ENCODE data around the gene GNA14. TPM values are rescaled to one million over a fixed set of nuclear protein-coding genes. Genes with fewer than 3 reads are reported as not detected.
A peak's percentile ranks its signal among the peaks of the same experiment; 100 is the strongest.
"Not testable (repeated sequence)": the region's sequence is repeated elsewhere in the genome, so short reads cannot be mapped to it uniquely, and the experiment has no call there.

The GNA14 gene
- total and polyA plus RNA-seq, 4 donors, result 1.0 to 13.6 (median 4.1) TPM

DNA sequence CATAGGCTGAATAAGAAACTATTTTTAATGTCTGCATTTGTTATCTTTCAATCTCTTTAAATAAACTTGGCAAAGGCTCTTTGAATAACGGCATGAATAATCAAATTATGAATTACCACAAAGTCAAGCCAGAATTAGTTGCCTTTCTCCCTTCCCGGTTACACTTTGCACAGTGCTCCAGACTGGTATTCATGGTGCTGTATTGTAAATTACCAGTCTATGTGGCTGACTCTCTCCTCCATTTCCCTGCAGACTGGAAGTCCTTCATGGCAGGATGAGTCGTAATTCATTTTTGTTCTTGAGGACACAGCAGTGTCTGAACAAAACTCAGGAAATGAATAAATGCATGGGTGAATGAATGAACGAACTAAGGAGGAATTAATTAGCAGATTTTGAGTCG lies 142.9 kb downstream of the GNA14 start:
- H3K36me3 ChIP-seq (ENCODE audit: control insufficient read depth in 1 of 2, insufficient read depth in 2 of 2, low read length in 1 of 2), result no peaks in the 10 kb centered on the region
- no peaks in the 10 kb centered on the region for H3K9me3 ChIP-seq (ENCODE audit: control insufficient read depth, low read length)
- no peak for ATAC-seq (ENCODE audit: low FRiP score)
- WGBS, 2 donors, result 39 to 51% methylated on average over 5 of the region's 5 CpGs
- no peak for DNase-seq
- H3K27me3 ChIP-seq (ENCODE audit: control insufficient read depth in 1 of 2, insufficient read depth in 2 of 2, low read length in 1 of 2), result no peaks in the 10 kb centered on the region
- no peaks in the 10 kb centered on the region for H3K4me1 ChIP-seq (ENCODE audit: control insufficient read depth in 1 of 2, insufficient read depth in 2 of 2, low read length in 2 of 2)
- no peak overlapping the region for H3K27ac ChIP-seq (ENCODE audit: low read depth in 1 of 2, low read length in 2 of 2)
- no peak overlapping the region for H3K4me3 ChIP-seq (ENCODE audit: low read length in 2 of 2)
- intact Hi-C loops (cut with DNase I), result no loop called here

DNA sequence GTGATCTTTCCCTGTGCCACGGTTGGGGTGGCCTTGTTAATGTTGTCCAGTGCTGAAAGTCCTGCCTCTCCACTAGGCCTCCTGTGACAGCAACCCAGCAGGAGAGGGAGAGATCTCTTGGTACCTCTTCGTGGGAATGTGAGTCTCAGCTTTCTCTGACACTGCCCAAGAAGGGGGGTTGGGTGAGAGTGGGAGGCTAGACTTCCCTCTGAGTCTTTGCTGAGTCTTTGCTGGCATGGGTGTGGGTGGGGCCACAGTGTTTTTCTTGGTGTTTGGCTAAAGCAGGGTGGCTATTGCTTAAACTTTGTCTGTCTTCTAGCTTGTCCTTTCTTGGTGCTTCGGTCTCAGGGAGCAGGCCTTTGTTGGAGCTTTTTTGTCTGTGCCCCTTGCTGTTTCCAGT lies 145.6 kb downstream of the GNA14 start:
- Histone ChIP-seq H3K4me1 (ENCODE audit: control insufficient read depth in 1 of 2, insufficient read depth in 2 of 2, low read length in 2 of 2) (no peaks in the 10 kb centered on the region), H3K4me3 (ENCODE audit: low read length in 2 of 2) (no peak overlapping the region), H3K27me3 (ENCODE audit: control insufficient read depth in 1 of 2, insufficient read depth in 2 of 2, low read length in 1 of 2) (no peaks in the 10 kb centered on the region), H3K9me3 (ENCODE audit: control insufficient read depth, low read length) (no peaks in the 10 kb centered on the region), H3K36me3 (ENCODE audit: control insufficient read depth in 1 of 2, insufficient read depth in 2 of 2, low read length in 1 of 2) (no peaks in the 10 kb centered on the region), H3K27ac (ENCODE audit: low read depth in 1 of 2, low read length in 2 of 2) (no peak overlapping the region)
- ATAC-seq (ENCODE audit: low FRiP score) (no peak), DNase-seq (no peak)
- WGBS, 2 donors, result 55 to 72% methylated on average over 3 of the region's 3 CpGs
- intact Hi-C loops (cut with DNase I), result no loop called here

DNA sequence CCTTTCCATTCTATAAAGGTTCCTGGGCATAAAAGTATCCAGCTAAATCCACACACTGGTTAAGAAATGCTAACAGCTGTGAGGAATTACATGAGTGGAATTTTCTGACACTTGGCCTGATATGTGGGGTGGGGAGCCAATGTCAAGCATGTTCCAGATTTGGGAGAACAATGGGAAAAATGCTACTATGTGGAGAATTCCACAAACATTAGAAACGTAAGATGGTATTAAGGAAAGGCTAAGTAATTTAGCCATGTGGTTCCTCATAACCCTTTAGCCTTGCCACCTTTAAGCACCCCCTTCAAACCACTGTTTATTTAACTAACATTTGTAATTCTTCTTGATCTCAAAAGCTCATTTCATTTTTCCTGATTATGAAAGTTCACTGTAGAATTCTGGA lies 149.2 kb downstream of the GNA14 start:
- DNase-seq (no peak), ATAC-seq (ENCODE audit: low FRiP score) (no peak)
- H3K27me3 ChIP-seq (ENCODE audit: control insufficient read depth in 1 of 2, insufficient read depth in 2 of 2, low read length in 1 of 2), result no peaks in the 10 kb centered on the region
- intact Hi-C loops (cut with DNase I), result no loop called here
- H3K4me1 ChIP-seq (ENCODE audit: control insufficient read depth in 1 of 2, insufficient read depth in 2 of 2, low read length in 2 of 2), result no peaks in the 10 kb centered on the region
- no peak overlapping the region for H3K27ac ChIP-seq (ENCODE audit: low read depth in 1 of 2, low read length in 2 of 2)
- 0 to 2% methylated on average over 1 of the region's 1 CpG for WGBS, 2 donors
- no peaks in the 10 kb centered on the region for H3K36me3 ChIP-seq (ENCODE audit: control insufficient read depth in 1 of 2, insufficient read depth in 2 of 2, low read length in 1 of 2)
- H3K4me3 ChIP-seq (ENCODE audit: low read length in 2 of 2), result no peak overlapping the region
- H3K9me3 ChIP-seq (ENCODE audit: control insufficient read depth, low read length), result no peaks in the 10 kb centered on the region

DNA sequence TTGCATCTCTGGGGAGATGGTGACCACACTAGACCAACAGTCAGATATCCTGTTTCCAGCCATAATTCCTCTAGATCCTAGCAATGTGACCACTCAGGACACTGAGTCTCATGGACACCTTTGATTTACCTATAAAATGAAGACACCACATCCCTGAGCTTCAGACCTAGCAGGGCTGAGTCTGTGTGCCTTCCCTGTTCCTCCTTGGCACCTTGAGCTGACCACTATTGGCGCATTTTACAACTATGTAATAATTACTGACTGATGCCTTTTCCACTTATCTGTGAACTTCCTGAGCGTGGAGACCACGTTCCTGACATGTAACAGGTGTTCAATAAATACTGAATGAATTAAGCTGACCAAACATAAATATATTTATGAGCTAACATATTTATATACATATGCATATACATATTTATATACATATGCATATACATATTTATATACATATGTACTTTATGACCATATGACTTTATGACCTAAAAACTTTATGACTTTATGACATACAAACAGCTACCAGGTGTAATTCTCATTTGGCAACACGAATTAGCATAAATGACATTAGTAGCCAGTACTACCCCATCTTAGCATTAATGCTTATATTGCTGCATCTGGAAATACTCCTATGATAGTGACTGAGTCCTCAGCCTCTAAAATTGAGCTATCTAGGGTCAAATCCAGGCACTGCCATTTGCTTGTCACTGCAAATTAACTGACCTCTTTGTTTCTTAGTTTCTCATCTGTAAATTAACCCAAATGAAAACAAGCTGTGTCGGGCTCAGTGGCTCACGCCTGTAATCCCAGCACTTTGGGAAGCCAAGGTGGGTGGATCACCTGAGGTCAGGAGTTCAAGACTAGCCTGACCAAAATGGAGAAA lies 150.6 kb downstream of the GNA14 start:
- no peak for ATAC-seq (ENCODE audit: low FRiP score)
- no peaks in the 10 kb centered on the region for H3K4me1 ChIP-seq (ENCODE audit: control insufficient read depth in 1 of 2, insufficient read depth in 2 of 2, low read length in 2 of 2)
- H3K9me3 ChIP-seq (ENCODE audit: control insufficient read depth, low read length), result no peaks in the 10 kb centered on the region
- intact Hi-C loops (cut with DNase I), result no loop called here
- H3K4me3 ChIP-seq (ENCODE audit: low read length in 2 of 2), result no peak overlapping the region
- WGBS, 2 donors, result 95% methylated on average over 6 of the region's 6 CpGs
- H3K27me3 ChIP-seq (ENCODE audit: control insufficient read depth in 1 of 2, insufficient read depth in 2 of 2, low read length in 1 of 2), result no peaks in the 10 kb centered on the region
- H3K27ac ChIP-seq (ENCODE audit: low read depth in 1 of 2, low read length in 2 of 2), result no peak overlapping the region
- no peak for DNase-seq
- no peaks in the 10 kb centered on the region for H3K36me3 ChIP-seq (ENCODE audit: control insufficient read depth in 1 of 2, insufficient read depth in 2 of 2, low read length in 1 of 2)

DNA sequence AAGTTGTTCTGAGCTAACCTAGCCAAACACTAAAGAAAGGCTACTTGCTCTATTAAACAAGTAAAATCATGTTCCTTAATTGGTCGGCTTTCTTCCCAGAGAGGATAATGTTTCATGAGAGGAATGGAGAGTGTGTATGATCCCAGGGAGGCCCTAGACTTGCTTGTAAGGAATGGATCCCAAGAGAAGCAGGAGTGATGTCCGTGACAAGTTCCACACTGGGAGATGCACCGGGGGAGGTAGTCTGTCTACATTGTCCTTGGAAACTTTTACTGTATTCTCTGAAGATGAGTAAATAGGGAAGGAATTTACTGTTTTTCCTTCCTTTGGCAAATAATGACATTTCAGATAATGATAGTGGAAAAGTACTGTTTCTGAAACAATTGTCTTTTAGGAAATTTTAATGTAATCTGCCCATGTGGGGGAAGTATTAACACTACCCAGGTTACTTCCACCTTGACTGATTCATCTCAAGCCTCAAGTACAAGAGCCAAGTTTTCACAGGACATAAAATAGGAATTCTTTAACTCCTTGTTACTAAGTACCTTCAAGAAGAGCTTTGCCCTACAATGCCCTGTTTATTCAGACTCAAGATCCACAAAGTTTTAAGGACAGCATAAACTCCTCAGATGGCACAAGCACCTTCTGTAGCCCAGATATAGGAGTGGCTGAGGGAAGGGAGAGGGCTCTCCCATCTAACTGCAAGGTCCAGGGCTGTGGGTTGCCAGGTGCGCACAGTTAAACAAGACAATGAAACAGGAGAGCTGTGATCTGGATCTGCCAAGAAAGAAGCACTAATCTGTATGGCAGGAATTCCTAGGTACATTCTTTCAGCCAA lies 152.1 kb downstream of the GNA14 start:
- peak; percentile 54 for ATAC-seq (ENCODE audit: low FRiP score)
- no peak overlapping the region for H3K27ac ChIP-seq (ENCODE audit: low read depth in 1 of 2, low read length in 2 of 2)
- intact Hi-C loops (cut with DNase I), result no loop called here
- no peak overlapping the region for H3K4me3 ChIP-seq (ENCODE audit: low read length in 2 of 2)
- no peaks in the 10 kb centered on the region for H3K9me3 ChIP-seq (ENCODE audit: control insufficient read depth, low read length)
- WGBS, 2 donors, result 45 to 52% methylated on average over 4 of the region's 4 CpGs
- H3K27me3 ChIP-seq (ENCODE audit: control insufficient read depth in 1 of 2, insufficient read depth in 2 of 2, low read length in 1 of 2), result no peaks in the 10 kb centered on the region
- H3K4me1 ChIP-seq (ENCODE audit: control insufficient read depth in 1 of 2, insufficient read depth in 2 of 2, low read length in 2 of 2), result no peaks in the 10 kb centered on the region
- H3K36me3 ChIP-seq (ENCODE audit: control insufficient read depth in 1 of 2, insufficient read depth in 2 of 2, low read length in 1 of 2), result no peaks in the 10 kb centered on the region
- DNase-seq, result no peak

DNA sequence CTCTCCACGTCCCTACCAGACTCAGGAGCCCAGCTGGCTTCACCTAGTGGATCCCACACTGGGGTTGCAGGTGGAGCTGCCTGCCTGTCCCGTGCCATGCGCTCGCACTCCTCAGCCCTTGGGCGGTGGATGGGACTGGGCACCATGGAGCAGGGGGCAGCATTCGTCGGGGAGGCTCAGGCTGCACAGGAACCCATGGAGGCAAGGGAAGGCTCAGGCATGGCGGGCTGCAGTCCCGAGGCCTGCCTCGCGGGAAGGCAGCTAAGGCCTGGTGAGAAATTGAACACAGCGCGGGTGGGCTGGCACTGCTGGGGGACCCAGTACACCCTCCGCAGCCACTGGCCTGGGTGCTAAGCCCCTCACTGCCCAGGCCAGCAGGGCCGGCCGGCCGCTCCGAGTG lies 157.8 kb downstream of the GNA14 start:
- intact Hi-C loops (cut with DNase I); H3K4me1 ChIP-seq (ENCODE audit: control insufficient read depth in 1 of 2, insufficient read depth in 2 of 2, low read length in 2 of 2); DNase-seq; H3K9me3 ChIP-seq (ENCODE audit: control insufficient read depth, low read length); ATAC-seq (ENCODE audit: low FRiP score); H3K4me3 ChIP-seq (ENCODE audit: low read length in 2 of 2); H3K36me3 ChIP-seq (ENCODE audit: control insufficient read depth in 1 of 2, insufficient read depth in 2 of 2, low read length in 1 of 2); H3K27ac ChIP-seq (ENCODE audit: low read depth in 1 of 2, low read length in 2 of 2); H3K27me3 ChIP-seq (ENCODE audit: control insufficient read depth in 1 of 2, insufficient read depth in 2 of 2, low read length in 1 of 2): not testable (repeated sequence)
- 97% methylated on average over 11 to 18 of the region's 18 CpGs for WGBS, 2 donors

DNA sequence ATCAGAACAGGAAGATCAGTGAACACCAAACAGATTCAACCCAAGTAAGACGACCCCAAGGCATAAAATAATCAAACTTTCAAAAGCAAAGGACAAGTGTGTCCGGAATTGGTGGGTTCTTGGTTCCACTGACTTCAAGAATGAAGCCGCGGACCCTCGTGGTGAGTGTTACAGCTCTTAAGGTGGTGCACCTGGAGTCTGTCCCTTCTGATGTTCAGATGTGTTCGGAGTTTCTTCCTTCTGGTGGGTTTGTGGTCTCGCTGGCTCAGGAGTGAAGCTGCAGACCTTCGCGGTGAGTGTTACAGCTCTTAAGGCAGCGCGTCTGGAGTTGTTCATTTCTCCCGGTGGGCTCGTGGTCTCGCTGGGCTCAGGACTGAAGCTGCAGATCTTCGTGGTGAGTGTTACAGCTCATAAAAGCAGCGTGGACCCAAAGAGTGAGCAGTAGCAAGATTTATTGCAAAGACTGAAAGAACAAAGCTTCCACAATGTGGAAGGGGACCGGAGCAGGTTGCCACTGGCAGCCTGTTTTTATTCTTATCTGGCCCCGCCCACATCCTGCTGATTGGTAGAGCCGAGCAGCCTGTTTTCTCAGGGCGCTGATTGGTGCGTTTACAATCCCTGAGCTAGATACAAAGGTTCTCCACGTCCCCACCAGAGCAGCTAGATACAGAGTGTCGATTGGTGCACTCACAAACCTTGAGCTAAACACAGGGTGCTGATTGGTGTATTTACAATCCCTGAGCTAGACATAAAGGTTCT lies 158.5 kb downstream of the GNA14 start:
- H3K4me1 ChIP-seq (ENCODE audit: control insufficient read depth in 1 of 2, insufficient read depth in 2 of 2, low read length in 2 of 2); H3K27me3 ChIP-seq (ENCODE audit: control insufficient read depth in 1 of 2, insufficient read depth in 2 of 2, low read length in 1 of 2); H3K4me3 ChIP-seq (ENCODE audit: low read length in 2 of 2); H3K36me3 ChIP-seq (ENCODE audit: control insufficient read depth in 1 of 2, insufficient read depth in 2 of 2, low read length in 1 of 2); H3K27ac ChIP-seq (ENCODE audit: low read depth in 1 of 2, low read length in 2 of 2); ATAC-seq (ENCODE audit: low FRiP score); H3K9me3 ChIP-seq (ENCODE audit: control insufficient read depth, low read length); intact Hi-C loops (cut with DNase I); DNase-seq: not testable (repeated sequence)
- WGBS, 2 donors, result 89 to 90% methylated on average over 20 to 23 of the region's 23 CpGs

DNA sequence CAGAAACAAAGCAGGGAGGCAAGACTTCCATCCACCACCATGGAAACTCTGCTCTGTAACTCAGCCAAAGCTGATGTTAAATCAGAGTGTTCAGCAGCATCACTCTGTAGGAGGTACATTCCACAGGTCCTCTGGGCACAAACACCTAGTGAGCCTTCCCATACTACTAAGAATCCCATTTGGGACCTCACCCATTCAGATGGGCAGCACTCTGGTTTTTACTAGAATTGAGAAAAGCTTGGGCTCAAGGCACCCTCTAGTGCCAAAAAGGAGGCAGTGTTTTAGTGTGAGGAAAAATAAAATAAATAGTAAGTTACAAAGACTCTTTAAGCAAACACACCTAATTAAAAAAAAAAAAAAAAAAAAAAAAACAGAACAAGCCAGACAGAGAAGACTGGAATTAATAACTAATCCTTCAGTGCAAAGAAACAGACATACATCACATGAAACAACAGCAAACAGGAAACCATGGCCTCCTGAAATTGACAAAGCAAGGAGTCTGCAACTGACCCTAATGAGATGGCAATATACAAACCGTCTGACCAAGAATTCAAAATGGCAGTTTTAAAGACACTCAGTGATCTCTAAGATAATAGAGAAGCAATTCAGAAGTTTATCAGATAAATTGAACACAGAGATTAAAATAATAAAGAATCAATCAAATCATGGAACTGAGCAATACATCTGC lies 159.5 kb downstream of the GNA14 start:
- intact Hi-C loops (cut with DNase I), result no loop called here
- Histone ChIP-seq H3K4me1 (ENCODE audit: control insufficient read depth in 1 of 2, insufficient read depth in 2 of 2, low read length in 2 of 2) (no peaks in the 10 kb centered on the region), H3K4me3 (ENCODE audit: low read length in 2 of 2) (no peak overlapping the region), H3K9me3 (ENCODE audit: control insufficient read depth, low read length) (peaks cover 3% of the 10 kb centered on the region), H3K36me3 (ENCODE audit: control insufficient read depth in 1 of 2, insufficient read depth in 2 of 2, low read length in 1 of 2) (no peaks in the 10 kb centered on the region), H3K27me3 (ENCODE audit: control insufficient read depth in 1 of 2, insufficient read depth in 2 of 2, low read length in 1 of 2) (no peaks in the 10 kb centered on the region), H3K27ac (ENCODE audit: low read depth in 1 of 2, low read length in 2 of 2) (no peak overlapping the region)
- DNase-seq, result no peak
- WGBS, 2 donors, result 59 to 69% methylated on average over 1 of the region's 1 CpG
- no peak for ATAC-seq (ENCODE audit: low FRiP score)
